GM21360 (cell line): ENCODE measurements around the gene GREB1.

Experiments used
- ATAC-seq: cut with Tn5 transposase; IDR thresholded peaks from one replicate; pipeline ENCODE4 v1.9.1; 2021; ENCODE audit warnings: mild to moderate bottlenecking, moderate library complexity; ENCODE audit not compliant: unreplicated experiment

Gene GREB1

DNA sequence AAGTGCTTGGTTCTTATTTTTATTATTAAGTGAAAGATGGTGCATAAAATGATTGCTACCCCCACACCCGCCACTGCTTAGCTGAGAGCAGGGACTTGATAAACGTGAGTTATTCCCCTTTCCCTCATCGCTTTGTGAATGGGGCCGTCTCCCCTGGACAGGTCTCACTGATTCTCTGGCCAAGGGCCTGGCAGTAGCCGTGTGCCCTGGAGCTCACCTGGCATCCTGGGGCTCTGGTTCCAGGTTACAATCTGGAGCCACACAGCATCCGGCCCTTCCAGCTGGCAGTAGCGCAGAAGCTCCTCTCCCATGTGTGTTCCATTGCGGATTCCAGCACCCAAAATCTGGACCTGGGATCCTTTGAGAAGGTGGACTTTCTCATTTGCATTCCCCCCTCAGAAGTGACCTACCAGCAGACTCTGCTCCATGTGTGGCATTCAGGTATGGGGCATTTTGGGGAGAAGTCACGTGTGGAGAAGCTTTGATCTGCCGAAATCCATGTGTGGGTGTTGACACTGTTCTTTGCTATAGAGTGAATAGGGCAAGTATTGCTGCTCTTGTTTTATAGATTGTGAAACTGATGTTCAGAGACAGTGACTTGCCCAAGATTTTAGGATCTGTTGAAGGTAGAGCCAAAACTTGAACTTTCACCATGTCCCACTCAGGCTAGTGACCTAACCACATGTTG, 63.8 kb downstream of the GREB1 start:
- ATAC-seq, result no peak

DNA sequence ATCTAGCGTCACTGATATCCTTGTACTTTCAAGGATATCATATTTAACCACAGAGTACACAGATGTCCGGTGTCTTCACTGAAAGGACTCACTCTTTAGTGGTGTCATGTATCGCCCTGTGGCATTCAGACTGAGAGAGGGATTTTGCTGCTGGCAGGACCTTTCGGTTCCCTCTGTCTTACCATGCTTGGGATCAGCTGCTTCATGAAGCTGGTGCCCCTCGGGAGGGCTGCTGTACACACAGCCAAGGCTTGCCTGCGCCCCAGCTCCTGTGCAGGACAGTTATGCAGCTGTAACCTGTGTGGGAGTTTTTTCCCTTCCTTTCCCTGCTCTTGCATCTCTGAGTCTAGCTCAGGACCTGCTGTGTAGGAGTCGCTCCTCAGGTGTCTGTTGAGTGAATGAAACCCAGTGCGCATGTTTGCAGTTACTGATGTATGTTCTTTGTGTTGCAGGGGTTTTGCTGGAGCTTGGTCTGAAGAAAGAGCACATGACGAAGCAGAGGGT, 64.4 kb downstream of the GREB1 start:
- ATAC-seq, result no peak

DNA sequence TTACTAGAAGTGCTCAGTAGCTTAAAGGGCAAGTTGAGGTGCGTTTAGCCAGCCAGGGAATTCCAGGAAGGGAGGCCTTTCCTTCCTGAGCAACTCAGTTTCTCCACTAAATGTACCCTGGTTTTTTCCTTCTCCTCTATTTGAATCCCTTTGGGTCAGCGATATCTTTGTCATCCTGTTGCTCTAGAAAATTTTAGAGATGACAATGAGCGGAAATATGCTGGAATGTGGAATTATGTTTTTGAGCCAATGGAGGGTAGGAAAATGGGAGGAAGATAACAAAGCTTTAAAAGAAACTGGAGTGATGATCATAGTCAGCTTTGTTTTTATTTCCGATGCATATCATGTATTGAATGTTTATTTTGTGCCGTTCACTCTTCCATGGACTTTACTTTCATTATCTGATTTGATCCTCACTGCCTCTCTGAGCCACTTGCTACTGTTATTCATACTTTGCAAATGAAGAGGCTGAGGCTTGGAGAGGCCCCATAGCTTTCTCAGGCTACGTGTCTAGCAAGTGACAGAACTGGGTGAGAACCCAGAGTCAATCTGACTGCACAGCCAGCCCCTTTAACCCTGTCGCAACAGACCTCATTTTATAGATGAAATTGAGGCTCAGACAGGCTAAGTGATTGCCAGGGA, 68.8 kb downstream of the GREB1 start:
- no peak for ATAC-seq

DNA sequence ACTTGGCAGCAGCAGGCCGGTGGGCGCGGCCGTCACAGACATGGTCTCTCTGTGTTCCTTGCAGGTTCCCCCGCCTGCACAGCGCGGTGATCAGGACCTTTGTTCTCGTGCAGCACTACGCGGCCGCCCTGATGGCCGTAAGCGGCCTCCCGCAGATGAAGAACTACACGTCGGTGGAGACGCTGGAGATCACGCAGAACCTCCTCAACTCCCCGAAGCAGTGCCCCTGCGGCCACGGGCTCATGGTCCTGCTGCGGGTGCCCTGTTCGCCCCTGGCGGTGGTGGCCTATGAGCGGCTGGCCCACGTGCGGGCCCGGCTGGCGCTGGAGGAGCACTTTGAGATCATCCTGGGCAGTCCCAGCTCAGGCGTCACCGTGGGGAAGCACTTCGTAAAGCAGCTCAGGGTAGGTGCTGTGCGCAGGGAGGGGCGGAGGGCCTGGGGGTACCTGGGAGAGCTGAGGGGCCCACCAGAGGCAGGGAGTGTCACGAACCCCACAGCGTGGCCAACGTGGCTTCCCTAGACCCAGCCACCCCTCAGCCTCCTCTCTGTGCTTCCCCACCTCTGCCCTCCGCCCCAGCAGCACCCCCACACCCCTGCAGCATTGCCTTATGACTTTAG, 76.9 kb downstream of the GREB1 start:
- ATAC-seq, result no peak

DNA sequence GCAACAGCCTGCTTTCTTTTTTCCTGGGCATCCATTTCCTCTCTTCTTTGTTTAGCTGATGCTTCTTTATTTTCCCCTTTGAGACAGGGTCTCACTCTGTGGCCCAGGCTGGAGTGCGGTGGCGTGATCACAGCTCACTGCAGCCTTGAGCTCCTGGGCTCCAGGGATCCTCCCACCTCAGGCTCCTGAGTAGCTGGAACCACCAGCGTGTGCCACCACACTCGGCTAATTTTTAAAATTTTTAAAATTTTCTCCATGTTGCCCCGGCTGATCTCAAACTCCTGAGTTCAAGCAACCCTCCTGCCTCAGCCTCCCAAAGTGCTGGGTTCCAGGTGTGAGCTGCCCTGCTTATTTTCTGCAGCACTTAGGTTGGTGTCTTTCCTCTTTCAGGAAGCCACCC, 77.4 kb downstream of the GREB1 start:
- ATAC-seq, result no peak

DNA sequence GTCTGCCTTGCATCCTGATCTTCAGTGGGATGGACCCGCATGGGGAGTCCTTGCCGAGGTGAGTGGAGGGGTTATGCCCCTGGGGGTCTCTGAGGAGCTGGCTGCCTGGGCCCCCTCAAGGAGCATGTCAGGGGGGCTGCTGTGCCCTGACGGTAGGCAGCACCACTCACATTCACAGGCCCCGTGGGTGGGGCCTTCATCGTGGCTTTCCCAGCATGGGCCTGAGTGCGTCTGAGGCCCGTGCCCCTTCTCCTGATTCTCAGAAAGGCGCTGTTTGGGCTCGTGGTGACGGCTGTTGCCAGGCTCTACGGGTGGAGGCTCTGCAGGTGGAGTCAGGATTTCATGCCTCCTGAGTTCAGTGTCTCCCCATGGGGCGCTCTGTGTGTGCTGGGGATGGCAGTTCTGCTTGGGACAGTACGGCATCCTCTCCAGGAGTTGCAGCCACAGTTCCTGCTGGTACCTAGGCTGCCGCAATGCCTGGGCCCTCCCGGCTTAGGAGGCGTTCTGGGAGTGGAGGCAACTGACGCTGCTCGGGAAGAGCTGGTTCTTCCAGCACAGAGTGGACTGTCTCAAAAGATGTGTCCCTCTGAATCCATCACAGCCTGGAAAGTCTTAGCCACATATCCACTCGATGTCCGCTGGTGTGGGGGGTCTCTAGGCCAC, 78.8 kb downstream of the GREB1 start:
- no peak for ATAC-seq

DNA sequence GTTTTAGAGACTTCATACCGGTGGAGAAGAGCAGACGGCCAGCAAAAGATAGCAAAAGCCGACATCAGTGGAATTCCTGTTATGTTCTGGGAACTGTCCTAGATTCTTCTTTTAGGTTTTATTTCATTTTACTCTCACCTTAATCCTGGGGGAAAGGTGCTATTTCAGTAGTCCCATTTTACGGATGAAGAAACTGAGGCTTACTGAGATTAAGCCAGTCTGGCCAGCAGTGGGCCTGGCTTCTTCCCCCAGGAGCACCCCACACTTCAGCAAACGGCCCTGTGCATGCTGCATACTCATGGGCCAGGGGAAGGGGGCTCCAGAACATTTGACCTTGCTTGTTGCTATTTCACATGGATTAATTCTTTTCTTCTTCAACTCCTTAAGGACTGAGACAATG, 79.5 kb downstream of the GREB1 start:
- ATAC-seq, result no peak

DNA sequence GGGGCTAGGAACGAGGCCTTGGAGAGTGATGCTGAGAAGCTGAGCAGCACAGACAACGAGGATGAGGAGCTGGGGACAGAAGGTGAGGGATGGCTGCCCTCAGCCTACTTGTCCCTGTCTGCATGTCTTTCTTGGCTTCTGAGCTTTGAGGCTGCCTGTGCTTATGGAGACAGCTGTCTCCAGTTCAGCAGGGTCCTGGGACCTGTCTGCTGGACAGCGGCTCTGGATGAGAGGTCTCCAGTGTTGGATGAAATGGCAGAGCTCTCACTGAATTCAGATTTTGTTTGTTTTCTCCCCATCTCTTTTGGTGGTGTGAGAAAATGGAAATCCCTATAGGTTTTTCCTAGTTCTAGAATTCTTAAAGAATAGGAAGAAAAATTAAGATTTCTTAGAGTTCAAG, 81.4 kb downstream of the GREB1 start:
- no peak for ATAC-seq

DNA sequence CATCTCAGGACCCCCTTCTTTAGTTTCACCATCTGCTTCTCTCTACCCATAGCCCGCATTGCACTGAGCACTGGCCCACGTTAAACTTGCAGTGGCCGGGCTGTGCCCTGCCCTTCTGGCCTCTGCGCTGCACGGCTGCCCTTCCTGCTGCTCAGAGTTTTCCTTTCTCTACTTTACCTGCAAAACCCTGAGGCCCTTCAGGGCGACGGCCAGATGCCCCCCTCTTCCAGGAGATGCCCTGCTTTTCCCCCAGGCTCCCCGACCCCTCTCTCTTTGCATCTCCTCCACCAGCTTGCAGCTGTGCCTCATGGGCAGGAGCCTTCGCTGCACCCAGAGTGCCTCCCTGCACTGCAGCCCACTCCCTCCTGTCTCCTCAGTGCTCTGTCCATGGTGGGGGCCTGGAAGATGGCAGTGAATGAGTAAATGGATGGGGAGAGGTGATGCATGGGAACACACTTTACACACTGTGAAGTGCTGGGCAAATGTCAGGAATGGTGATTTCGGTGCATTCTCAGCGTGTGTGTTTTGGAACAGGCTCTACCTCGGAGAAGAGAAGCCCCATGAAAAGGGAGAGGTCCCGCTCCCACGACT, 82.3 kb downstream of the GREB1 start:
- no peak for ATAC-seq

DNA sequence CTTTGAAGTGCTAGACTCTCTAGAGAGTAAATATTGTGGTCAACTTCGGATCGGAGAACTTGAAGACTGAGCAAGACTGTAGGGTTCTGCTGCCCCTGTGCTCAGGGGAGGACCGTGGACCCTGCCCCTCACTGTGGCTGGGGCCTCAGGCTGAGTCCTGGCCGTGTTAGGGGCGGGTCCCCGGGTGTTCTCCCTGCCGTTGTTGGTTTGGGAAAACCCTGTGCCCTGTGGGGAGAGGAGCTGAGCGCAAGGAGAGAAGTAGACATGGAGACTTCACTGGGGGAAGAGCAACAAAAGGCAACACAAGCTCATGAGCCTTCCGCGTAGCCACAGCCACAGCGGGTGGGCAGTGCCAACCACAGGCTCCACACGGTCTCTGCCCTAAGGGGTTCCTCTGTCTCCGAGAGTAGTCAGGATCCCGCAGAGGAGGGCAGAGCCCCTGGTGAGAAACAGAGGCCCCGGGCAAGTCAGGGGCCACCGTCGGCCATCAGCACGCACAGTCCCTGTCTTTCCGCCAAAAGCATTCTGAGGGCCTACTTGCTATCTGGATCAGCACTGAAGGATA, 83.1 kb downstream of the GREB1 start:
- no peak for ATAC-seq

DNA sequence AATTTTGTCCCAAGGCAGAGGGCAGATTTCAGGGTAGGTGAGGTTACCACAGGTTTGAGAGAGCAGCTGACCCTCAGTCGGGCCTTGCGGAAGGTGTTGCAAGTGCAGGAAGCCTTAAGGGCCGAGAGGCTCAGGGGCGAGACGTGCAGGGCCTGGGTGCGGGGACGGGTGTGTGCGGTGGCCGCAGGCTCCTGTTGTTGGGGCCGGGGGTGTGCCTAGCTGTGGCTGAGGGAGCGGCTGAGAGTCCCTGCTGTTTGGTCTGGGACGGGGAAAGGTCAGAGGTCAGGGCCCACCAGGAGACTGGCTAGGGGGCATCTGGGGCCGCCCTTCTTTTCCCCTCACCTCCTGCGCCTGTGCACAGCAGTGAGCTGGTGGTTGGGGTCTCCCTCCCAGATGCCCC, 83.7 kb downstream of the GREB1 start:
- ATAC-seq, result no peak

DNA sequence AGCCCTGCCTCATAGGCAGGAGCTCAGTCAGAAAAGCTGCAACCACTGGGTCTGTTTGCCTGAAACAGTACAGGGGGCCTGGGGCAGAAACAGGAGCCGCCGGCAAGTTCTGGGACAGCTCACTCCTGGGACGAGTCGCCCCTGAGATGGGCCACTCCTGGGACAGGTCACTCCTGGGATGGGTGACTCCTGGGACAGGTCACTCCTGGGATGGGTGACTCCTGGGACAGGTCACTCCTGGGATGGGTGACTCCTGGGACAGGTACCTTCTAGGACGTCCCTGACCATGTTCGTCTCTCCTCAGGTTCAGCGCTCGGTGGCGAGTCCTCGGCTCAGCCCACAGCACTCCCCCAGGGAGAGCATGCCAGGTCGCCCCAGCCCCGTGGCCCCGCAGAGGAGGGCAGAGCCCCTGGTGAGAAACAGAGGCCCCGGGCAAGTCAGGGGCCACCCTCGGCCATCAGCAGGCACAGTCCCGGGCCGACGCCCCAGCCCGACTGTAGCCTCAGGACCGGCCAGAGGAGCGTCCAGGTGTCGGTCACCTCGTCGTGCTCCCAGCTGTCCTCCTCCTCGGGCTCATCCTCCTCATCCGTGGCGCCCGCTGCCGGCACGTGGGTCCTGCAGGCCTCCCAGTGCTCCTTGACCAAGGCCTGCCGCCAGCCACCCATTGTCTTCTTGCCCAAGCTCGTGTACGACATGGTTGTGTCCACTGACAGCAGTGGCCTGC, 84.3 kb downstream of the GREB1 start:
- ATAC-seq, result no peak

DNA sequence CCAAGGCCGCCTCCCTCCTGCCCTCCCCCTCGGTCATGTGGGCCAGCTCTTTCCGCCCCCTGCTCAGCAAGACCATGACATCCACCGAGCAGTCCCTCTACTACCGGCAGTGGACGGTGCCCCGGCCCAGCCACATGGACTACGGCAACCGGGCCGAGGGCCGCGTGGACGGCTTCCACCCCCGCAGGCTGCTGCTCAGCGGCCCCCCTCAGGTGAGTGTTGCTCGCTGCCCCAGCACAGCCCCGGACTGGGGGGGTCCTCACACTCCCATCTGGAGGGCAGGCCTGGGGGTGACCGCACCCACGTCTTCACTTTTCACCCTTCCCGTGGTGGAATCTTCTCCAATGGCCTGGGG, 84.8 kb downstream of the GREB1 start:
- no peak for ATAC-seq

DNA sequence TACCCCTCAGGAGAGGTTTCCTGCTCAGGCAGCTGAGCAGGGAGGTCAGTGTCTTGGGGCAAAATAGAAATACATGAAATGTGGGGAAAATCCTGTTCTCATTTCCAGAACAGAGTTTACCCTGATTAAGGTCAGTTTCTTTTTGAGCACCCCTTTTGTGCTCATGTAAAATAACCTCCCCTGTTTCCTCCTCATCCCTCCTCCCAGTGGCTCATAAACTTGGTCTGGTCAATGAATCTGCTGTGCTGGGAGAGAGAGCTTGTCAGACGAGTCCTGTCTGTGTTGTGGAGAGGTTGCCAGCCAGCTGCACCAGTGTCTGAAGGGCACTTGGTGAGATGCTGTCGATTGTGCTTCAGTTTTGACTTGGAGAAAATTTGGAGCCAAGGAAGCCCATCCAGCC, 87.6 kb downstream of the GREB1 start:
- ATAC-seq, result no peak

DNA sequence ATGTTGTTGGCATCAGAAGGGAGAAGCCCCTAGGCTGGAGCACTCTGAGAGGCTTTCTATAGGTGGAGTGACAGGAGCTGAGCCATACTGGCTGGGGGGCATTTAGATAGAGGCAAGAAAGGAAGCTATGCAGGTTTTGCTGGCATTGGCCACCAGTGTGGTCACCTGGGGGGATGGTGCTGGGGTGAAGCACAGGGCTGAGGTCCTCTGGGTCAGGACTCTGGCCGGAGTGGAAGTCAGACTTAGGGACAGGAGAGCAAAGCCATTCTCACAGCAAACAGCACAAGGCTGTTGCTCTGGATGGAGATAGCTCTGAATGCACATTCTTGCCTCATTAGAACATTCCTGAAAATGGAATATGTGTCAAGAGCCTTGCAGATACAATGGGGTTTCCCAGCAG, 88.8 kb downstream of the GREB1 start:
- ATAC-seq, result no peak

DNA sequence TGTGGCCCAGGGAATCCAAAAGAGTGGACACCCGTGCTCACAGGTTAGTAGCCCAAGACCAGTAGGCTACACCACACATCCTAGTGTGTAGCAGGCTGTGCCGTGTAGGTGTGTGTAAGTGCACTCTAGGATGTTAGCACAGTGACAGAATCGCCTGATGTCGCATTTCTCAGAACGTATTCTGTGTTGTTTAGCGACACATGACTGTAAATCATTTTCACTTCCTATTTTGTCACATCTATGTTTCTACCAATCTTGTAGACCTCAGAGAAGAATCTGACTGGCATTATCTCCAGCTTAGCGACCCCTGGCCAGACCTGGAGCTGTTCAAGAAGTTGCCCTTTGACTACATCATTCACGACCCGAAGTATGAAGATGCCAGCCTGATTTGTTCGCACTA, 91.0 kb downstream of the GREB1 start:
- ATAC-seq, result no peak

DNA sequence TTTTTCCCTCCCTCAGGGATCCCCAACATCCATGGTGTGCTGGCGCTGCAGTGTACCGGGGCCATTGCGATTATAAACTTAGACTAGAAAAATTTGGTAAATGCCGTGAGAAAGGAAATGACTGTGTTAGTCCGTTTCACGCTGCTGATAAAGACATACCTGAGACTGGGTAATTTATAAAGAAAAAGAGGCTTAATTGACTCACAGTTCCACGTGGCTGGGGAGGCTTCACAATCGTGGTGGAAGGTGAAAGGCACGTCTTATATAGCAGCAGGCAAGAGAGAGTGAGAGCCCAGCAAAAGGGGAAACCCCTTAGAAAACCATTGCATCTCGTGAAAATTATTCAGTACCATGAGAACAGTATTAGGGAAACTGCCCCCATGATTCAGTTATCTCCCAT, 91.8 kb downstream of the GREB1 start:
- no peak for ATAC-seq

DNA sequence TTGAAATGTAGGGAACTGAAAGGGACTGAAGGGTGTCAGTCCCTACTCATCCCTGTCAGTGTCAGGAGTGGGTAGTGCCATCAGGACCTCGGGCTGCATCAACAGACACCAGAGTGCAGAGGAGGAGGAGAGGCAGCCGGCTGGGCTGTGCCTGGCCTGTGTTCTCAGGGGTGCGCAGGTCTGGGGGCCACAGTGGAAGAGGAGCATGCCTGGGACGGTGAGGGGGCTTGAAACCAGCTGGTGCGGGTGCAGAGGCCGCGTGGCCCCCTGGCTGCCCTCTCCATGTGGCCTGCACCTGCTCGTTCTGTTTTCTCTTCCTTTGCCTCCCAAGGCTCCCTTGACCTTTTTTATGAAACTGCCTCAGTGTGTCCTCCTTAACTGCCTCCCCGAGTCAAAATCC, 94.8 kb downstream of the GREB1 start:
- ATAC-seq, result no peak

DNA sequence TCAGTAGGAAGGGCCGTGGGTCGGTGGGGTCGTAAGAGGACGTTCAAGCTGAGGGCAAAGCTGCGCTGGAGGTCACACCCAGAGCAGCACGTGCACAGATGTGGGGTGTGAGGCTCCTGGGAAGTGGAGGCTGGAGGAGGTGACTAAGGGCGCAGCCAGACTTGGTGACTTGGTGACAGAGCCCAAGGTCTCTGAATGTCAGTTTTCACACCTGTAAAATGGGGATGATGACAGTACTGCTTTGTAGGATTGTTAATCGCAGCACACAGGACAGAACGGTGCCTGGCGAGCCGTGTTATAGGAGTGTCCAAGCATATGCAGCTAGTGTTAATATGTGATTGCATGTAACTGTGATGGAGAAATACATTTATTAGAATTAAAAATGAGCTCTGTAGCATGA, 95.4 kb downstream of the GREB1 start:
- no peak for ATAC-seq

DNA sequence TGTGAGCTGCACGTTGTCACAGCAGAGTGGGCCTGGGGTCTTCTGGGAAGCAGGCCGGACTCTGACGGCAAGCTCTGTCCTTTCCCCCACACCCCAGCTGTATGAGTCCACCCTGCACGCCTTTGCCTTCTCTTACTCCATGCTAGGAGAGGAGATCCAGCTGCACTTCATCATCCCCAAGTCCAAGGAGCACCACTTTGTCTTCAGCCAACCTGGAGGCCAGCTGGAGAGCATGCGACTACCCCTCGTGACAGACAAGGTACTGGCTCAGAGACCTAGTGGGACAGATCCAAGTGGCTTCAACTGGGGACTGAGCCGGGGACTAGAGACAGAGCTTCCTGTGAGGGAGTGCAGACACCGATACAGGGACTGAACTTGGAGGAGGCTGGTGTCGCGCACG, 96.0 kb downstream of the GREB1 start:
- ATAC-seq, result no peak

DNA sequence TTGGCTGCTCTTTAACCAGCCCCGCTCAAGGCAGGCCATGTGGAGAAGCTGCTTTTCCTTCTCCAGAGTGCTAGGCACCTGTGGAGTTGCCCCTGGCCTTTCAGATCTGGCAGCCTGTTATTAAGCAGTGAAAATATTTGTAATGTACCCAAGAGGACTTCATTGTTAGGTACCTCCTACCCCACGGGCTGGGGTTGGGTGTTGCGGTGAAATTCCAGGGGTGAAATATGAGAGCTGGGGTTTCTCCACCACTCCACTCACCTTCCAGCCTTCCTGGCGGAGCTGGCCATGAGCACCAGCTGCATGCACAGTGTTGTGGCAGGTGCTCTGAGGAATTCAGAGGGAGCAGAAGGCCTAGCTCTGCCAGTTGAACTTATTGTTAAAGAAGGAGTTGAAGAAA, 97.0 kb downstream of the GREB1 start:
- ATAC-seq, result no peak
